Ascending aorta (tissue), 2 donors: ENCODE results near the gene ISM1. TPM values are rescaled to one million over a fixed set of nuclear protein-coding genes. Genes with fewer than 3 reads are reported as not detected.
A peak's percentile ranks its signal among the peaks of the same experiment; 100 is the strongest.

Experiments
- DNase-seq, 2 donors: peaks; one replicate each; pipeline ENCODE4 v3.0.0-alpha.2; 2019; ENCODE audit warnings: low spot score in 2 of 2
- H3K27ac ChIP-seq, 2 donors: fragments of 200-600 bp; sonication (generic); one replicate each; pipeline ENCODE4 v1.5.1; 2016 to 2017; ENCODE audit warnings: mild to moderate bottlenecking in 1 of 2
- H3K27me3 ChIP-seq: fragments of 200-600 bp; sonication (generic); one replicate; pipeline ENCODE4 v1.5.1; 2017
- H3K36me3 ChIP-seq, 2 donors: fragments of 200-600 bp; sonication (generic); one replicate each; pipeline ENCODE4 v1.5.1; 2016
- H3K4me1 ChIP-seq, 2 donors: fragments of 200-600 bp; sonication (generic); one replicate each; pipeline ENCODE4 v1.5.1; 2016 to 2017; ENCODE audit warnings: mild to moderate bottlenecking in 1 of 2
- H3K4me3 ChIP-seq, 2 donors: fragments of 200-600 bp; sonication (generic); one replicate each; pipeline ENCODE4 v1.5.1; 2016 to 2017; ENCODE audit warnings: mild to moderate bottlenecking in 1 of 2
- H3K9me3 ChIP-seq, 2 donors: fragments of 200-600 bp; sonication (generic); one replicate each; pipeline ENCODE4 v1.5.1; 2016
- intact Hi-C: fragments of 100-400 bp; cut with DNase I; formaldehyde crosslinking; loops from one replicate; pipeline ENCODE4 v1.15.1; 2023
- total RNA-seq: library from RNA; depleted of rRNA; stranded (reverse); fragments of >200 nt; gene quantifications from one replicate; pipeline ENCODE4 v1.1.0, GENCODE V29; 2016
- TF ChIP-seq, protein P1 (sequence below), 3 experiments: fragments of 200-600 bp in 2 of 3; fragments of 450-650 bp in 1 of 3; sonication (generic) in 2 of 3; IDR thresholded peaks; one replicate each; pipeline ENCODE4 v1.5.1; 2016 to 2019; ENCODE audit warnings: antibody characterized with exemption in 3 of 3, mild to moderate bottlenecking in 1 of 3, moderate library complexity in 1 of 3

The ISM1 gene
- total RNA-seq, 1 donor from 2014 or later: 60.1 TPM

DNA sequence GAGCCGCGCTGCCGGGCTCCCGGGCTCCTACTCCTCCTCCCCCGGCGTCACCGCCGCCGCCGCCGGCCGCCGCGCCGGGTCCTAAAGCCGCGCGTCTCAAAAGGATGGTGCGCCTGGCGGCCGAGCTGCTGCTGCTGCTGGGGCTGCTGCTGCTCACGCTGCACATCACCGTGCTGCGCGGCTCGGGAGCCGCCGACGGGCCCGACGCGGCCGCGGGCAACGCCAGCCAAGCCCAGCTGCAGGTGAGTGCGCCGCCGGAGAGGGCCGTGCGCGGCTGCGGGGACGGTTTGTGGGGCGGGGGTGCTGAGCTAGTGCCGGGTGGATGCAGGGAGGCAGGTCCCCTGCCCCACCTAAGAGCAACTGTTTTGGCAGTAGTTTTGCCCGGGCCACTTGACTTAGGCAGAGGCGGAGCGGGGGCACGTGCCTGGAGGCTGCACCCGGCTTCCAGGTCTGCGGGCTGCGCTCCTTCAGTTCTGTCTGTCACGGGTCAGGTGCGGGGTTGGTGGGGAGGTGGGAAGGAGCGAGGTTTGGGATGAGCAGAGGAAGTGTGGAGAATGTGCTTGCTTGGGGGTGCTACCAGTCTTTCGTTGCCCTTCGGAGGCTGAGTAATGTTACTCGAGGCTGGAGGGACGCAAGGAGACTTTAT is 722 bp downstream of the ISM1 start:
- no peaks in the 10 kb centered on the region for H3K9me3 ChIP-seq
- peak overlapping the region; percentile 64 to 73 for H3K4me3 ChIP-seq
- no peaks in the 10 kb centered on the region for H3K36me3 ChIP-seq
- TF ChIP-seq, protein P1, sequence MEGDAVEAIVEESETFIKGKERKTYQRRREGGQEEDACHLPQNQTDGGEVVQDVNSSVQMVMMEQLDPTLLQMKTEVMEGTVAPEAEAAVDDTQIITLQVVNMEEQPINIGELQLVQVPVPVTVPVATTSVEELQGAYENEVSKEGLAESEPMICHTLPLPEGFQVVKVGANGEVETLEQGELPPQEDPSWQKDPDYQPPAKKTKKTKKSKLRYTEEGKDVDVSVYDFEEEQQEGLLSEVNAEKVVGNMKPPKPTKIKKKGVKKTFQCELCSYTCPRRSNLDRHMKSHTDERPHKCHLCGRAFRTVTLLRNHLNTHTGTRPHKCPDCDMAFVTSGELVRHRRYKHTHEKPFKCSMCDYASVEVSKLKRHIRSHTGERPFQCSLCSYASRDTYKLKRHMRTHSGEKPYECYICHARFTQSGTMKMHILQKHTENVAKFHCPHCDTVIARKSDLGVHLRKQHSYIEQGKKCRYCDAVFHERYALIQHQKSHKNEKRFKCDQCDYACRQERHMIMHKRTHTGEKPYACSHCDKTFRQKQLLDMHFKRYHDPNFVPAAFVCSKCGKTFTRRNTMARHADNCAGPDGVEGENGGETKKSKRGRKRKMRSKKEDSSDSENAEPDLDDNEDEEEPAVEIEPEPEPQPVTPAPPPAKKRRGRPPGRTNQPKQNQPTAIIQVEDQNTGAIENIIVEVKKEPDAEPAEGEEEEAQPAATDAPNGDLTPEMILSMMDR (IDR thresholded peaks at IDR 0.05): no peak
- peak in 1 of 2 donors; percentile 77 for DNase-seq
- peaks cover 0 to 11% of the 10 kb centered on the region in 2 donors for H3K4me1 ChIP-seq
- H3K27me3 ChIP-seq: peaks cover 5% of the 10 kb centered on the region
- peak overlapping the region in 1 of 2 donors; percentile 45 for H3K27ac ChIP-seq
- intact Hi-C loops: loop anchor here (5.0 kb wide), 2 partner anchors 271 to 556 kb away; no protein-coding TSS in a partner anchor

GRCh38 chr20:13222319-13222716 is 1.2 kb downstream of the ISM1 start:
- Histone ChIP-seq H3K27ac (no peak overlapping the region), H3K27me3 (peaks cover 5% of the 10 kb centered on the region), H3K36me3 (no peaks in the 10 kb centered on the region), H3K9me3 (peaks cover 0 to 2% of the 10 kb centered on the region in 2 donors), H3K4me3 (peak overlapping the region; percentile 64 to 73), H3K4me1 (peaks cover 0 to 11% of the 10 kb centered on the region in 2 donors)
- no peak for DNase-seq
- intact Hi-C loops: loop anchor here (5.0 kb wide), 2 partner anchors 270 to 555 kb away; no protein-coding TSS in a partner anchor
- TF ChIP-seq, protein P1 (IDR thresholded peaks at IDR 0.05): no peak

GRCh38 chr20:13223736-13224520 is 2.9 kb downstream of the ISM1 start:
- Histone ChIP-seq H3K36me3 (no peaks in the 10 kb centered on the region), H3K27ac (no peak overlapping the region), H3K27me3 (no peaks in the 10 kb centered on the region), H3K9me3 (peaks cover 0 to 11% of the 10 kb centered on the region in 2 donors), H3K4me3 (no peak overlapping the region), H3K4me1 (peaks cover 0 to 11% of the 10 kb centered on the region in 2 donors)
- intact Hi-C loops: loop anchor here (5.0 kb wide), 2 partner anchors 268 to 553 kb away; no protein-coding TSS in a partner anchor
- DNase-seq: no peak
- TF ChIP-seq, protein P1 (IDR thresholded peaks at IDR 0.05): no peak

DNA sequence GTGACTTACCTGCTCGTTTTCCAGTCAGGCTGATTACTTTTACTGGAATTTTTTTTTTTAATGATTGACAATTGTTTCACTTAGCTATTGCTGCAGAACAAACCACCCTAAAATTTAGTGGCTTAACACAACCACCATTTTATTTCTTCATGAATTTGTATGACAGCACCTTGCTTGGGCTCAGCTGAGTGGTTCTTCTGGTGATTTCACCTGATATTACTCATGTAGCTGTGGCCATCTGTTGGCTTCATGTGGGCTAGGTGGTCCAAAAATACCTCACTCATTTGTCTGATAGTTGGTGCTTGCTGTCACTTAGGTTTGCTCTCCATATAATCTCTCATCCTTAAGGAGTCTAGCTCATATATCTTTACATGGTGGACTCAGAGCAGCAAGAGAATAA is 5.3 kb downstream of the ISM1 start:
- Histone ChIP-seq H3K4me1 (peaks cover 0 to 2% of the 10 kb centered on the region in 2 donors), H3K36me3 (no peaks in the 10 kb centered on the region), H3K4me3 (no peak overlapping the region), H3K9me3 (peaks cover 0 to 11% of the 10 kb centered on the region in 2 donors), H3K27me3 (no peaks in the 10 kb centered on the region), H3K27ac (no peak overlapping the region)
- DNase-seq: no peak
- intact Hi-C loops: no loop called here
- TF ChIP-seq, protein P1 (IDR thresholded peaks at IDR 0.05): no peak

GRCh38 chr20:13228771-13229170 is 7.7 kb downstream of the ISM1 start:
- Histone ChIP-seq H3K27ac (no peak overlapping the region), H3K4me1 (no peaks in the 10 kb centered on the region), H3K4me3 (no peak overlapping the region), H3K36me3 (no peaks in the 10 kb centered on the region), H3K9me3 (peaks cover 0 to 11% of the 10 kb centered on the region in 2 donors), H3K27me3 (no peaks in the 10 kb centered on the region)
- TF ChIP-seq, protein P1 (IDR thresholded peaks at IDR 0.05): no peak
- DNase-seq: no peak
- intact Hi-C loops: no loop called here
